Stomach (tissue), 4 donors: Measurements from ENCODE around the gene EEFSEC.

Experiments
- CTCF ChIP-seq, 7 experiments: fragments of 450-650 bp in 4 of 7; fragments of 200-600 bp in 3 of 7; sonication (generic) in 3 of 7; IDR thresholded peaks; one replicate each; pipeline ENCODE4 v1.5.1; 2016 to 2019; ENCODE audit warnings: antibody characterized with exemption in 7 of 7, control low read depth in 2 of 7, mild to moderate bottlenecking in 1 of 7
- EP300 ChIP-seq: sonication (generic); formaldehyde crosslinking; IDR thresholded peaks from one replicate; pipeline ENCODE4 v1.6.1; 2017; ENCODE audit warnings: antibody characterized with exemption

GRCh38 chr3:128296469-128297251, 143.4 kb downstream of the EEFSEC start:
- no peak for TF ChIP-seq CTCF (IDR thresholded peaks at IDR 0.05)
- no peak for TF ChIP-seq EP300
